ENCODE results near the gene AMHR2.

DNA sequence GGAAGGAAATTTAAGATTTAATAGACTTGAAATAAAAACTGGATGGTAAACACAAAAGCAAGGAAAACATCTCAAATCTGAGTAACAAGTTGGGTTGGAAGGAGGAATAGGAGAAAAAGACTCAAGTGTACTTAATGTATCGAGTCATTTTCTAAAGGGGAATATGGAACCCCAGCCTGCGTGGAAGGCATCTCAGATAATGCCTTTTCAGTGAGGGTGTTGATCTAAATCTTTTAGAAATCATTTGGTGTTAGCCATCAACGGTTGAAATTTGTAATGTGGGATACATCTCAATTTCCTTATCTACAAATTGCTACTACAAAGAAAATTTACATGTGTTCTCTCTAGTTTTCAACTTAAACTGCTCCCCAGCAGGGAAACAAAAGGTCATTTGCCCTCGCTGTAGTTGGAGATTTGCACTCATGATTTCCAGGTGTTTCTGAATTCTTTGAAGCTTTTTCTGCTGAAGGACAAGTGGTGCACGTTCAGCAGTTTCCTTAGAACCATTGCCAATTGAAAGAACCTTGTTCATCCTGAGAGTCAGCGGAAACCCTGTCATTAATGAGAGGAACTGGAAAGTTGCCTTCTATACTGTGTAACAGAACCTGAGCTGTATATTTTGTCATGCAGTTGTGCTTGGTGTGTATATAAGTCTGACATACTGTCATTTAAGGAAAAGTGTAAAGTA is 30.4 kb downstream of the AMHR2 start:
- TF ChIP-seq POLR2A (IDR thresholded peaks at IDR 0.05): no peak
- TF ChIP-seq, protein P1, sequence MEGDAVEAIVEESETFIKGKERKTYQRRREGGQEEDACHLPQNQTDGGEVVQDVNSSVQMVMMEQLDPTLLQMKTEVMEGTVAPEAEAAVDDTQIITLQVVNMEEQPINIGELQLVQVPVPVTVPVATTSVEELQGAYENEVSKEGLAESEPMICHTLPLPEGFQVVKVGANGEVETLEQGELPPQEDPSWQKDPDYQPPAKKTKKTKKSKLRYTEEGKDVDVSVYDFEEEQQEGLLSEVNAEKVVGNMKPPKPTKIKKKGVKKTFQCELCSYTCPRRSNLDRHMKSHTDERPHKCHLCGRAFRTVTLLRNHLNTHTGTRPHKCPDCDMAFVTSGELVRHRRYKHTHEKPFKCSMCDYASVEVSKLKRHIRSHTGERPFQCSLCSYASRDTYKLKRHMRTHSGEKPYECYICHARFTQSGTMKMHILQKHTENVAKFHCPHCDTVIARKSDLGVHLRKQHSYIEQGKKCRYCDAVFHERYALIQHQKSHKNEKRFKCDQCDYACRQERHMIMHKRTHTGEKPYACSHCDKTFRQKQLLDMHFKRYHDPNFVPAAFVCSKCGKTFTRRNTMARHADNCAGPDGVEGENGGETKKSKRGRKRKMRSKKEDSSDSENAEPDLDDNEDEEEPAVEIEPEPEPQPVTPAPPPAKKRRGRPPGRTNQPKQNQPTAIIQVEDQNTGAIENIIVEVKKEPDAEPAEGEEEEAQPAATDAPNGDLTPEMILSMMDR (IDR thresholded peaks at IDR 0.05): no peak
